Psoas muscle (tissue), 8 donors: ENCODE results near the gene LAMTOR5. TPM values are rescaled to one million over a fixed set of nuclear protein-coding genes. Genes with fewer than 3 reads are reported as not detected.

Experiments used
- ATAC-seq, 4 donors: fragments of 200-7000 bp; cut with Tn5 transposase; one replicate each; pipeline ENCODE4 v1.9.1; 2020; ENCODE audit warnings: moderate library complexity in 3 of 4, mild to moderate bottlenecking in 2 of 4
- DNase-seq, 2 donors: peaks; one replicate each; pipeline ENCODE4 v3.0.0-alpha.2; 2020
- H3K27ac ChIP-seq: fragments of 200-600 bp; one replicate; pipeline ENCODE4 v1.8.0; 2022
- H3K27me3 ChIP-seq, 3 donors: fragments of 200-600 bp in 1 of 3; one replicate each; pipeline versions ENCODE4 v1.6.1 to v1.8.0; 2013 to 2022; ENCODE audit warnings: low read length in 2 of 3, mild to moderate bottlenecking in 2 of 3, moderate library complexity in 1 of 3; ENCODE audit not compliant: insufficient read depth in 3 of 3
- H3K36me3 ChIP-seq, 2 donors: fragments of 200-600 bp in 1 of 2; one replicate each; pipeline versions ENCODE4 v1.6.1 to v1.8.0; 2013 to 2022; ENCODE audit warnings: low read depth in 1 of 2, mild to moderate bottlenecking in 1 of 2, moderate library complexity in 1 of 2; ENCODE audit not compliant: insufficient read depth in 1 of 2
- H3K4me1 ChIP-seq: fragments of 200-600 bp; one replicate; pipeline ENCODE4 v1.8.0; 2022
- H3K4me3 ChIP-seq: fragments of 200-600 bp; one replicate; pipeline ENCODE4 v1.8.0; 2022; ENCODE audit warnings: mild to moderate bottlenecking
- H3K9me3 ChIP-seq: fragments of 200-600 bp; one replicate; pipeline ENCODE4 v1.8.0; 2022
- WGBS, 3 donors: extraction: QIAGEN DNeasy Blood & Tissue Kit; methylation state at CpG; one replicate each; pipeline versions ENCODE4 v1.1.6 to v1.1.7; 2013; 5-methylcytosine and 5-hydroxymethylcytosine counted together
- intact Hi-C, 2 donors: fragments of 100-400 bp; cut with DNase I; formaldehyde crosslinking; loops; one replicate each; pipeline versions ENCODE4 v1.11.0 to v1.14.2; 2022
- polyA plus RNA-seq, 3 donors: library from polyadenylated mRNA; stranded (reverse); fragments of 200-250 nt; gene quantifications; one replicate each; pipeline ENCODE4 v1.2.3, GENCODE V29; 2013
- total RNA-seq, 4 donors: library from RNA; stranded (reverse); fragmentation: NEBNext Ultra II Directional in 2 of 4; extraction: Animal tissue kit (Norgen Biotek cat#: 25700) in 2 of 4; gene quantifications; one replicate each; pipeline versions ENCODE4 v1.2.1 to v1.2.4, GENCODE V29; 2021 to 2023
- TF ChIP-seq, protein P1 (sequence below): fragments of 200-600 bp; IDR thresholded peaks from one replicate; pipeline ENCODE4 v1.8.0; 2022; ENCODE audit warnings: antibody characterized with exemption
- donor health status: healthy with polysubstance abuse.
- donor health status: DM: no; HTN: no; CAD: no; lungs with moderate emphysema.
- donor health status: Bipolar disorder and iron deficiency.
- donor health status: healthy.
- donor health status: DM: yes; HTN: yes; CAD: no.
- donor health status: DM: no; HTN: no; CAD: no.
- donor health status: DM: no; HTN: no; CAD: no.
- donor health status: DM: yes; HTN: yes; CAD: no.

LAMTOR5 gene
- total and polyA plus RNA-seq, 7 donors = 166 to 541 (median 250) TPM

DNA sequence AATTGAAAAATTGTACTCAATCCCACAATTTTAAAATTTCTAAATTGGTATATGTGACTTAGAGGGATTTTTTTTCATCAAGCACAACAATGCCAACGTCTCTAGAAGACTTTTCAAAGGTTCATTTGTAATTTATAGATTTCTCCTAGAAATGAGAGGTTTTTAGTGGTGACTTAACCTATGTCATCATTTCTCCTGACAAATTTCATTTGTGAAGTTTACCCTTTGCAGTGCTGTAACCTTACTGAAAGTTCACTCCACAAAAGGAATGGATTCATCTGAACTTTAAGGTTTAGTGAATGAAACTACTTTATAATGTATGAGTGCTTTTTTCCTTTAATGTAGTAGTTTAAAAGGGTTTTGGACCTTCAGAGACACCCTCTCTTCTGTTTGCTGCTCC lies 52.2 kb downstream of the LAMTOR5 start:
- WGBS, 3 donors = 56 to 79% (median 60%) methylated on average over 1 of the region's 1 CpG
- H3K27ac ChIP-seq = no peak overlapping the region
- ATAC-seq (no peak), DNase-seq (no peak)
- no peaks in the 10 kb centered on the region for H3K27me3 ChIP-seq
- H3K4me1 ChIP-seq = peaks cover 21% of the 10 kb centered on the region
- intact Hi-C loops = no loop called here
- H3K9me3 ChIP-seq = no peaks in the 10 kb centered on the region
- no peak overlapping the region for H3K4me3 ChIP-seq
- TF ChIP-seq, protein P1, sequence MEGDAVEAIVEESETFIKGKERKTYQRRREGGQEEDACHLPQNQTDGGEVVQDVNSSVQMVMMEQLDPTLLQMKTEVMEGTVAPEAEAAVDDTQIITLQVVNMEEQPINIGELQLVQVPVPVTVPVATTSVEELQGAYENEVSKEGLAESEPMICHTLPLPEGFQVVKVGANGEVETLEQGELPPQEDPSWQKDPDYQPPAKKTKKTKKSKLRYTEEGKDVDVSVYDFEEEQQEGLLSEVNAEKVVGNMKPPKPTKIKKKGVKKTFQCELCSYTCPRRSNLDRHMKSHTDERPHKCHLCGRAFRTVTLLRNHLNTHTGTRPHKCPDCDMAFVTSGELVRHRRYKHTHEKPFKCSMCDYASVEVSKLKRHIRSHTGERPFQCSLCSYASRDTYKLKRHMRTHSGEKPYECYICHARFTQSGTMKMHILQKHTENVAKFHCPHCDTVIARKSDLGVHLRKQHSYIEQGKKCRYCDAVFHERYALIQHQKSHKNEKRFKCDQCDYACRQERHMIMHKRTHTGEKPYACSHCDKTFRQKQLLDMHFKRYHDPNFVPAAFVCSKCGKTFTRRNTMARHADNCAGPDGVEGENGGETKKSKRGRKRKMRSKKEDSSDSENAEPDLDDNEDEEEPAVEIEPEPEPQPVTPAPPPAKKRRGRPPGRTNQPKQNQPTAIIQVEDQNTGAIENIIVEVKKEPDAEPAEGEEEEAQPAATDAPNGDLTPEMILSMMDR = no peak
- H3K36me3 ChIP-seq = peaks cover 4 to 19% of the 10 kb centered on the region in 2 donors

Other genes starting within 250 kb of the LAMTOR5 start
- 10 to 100 TPM in 1 of 4 donors, 1 to 10 TPM in 3; 5.1 to 14.5 (median 5.9) TPM for gene KCNC4, start 197.4 kb downstream of the LAMTOR5 start, total RNA-seq
- gene KCNC4, start 197.4 kb downstream of the LAMTOR5 start, polyA plus RNA-seq = 1 to 10 TPM; 2.4 to 9.2 (median 3.1) TPM
- 10 to 100 TPM; 18.9 to 32.0 (median 25.0) TPM for gene RBM15, start 68.3 kb downstream of the LAMTOR5 start, total RNA-seq
- 10 to 100 TPM in 1 of 3 donors, 1 to 10 TPM in 2; 1.9 to 22.4 (median 4.4) TPM for gene RBM15, start 68.3 kb downstream of the LAMTOR5 start, polyA plus RNA-seq
- gene SLC16A4, start 16.7 kb downstream of the LAMTOR5 start, total RNA-seq = 1 to 10 TPM in 2 of 4 donors, under 1 TPM in 2; 0.86 to 1.1 (median 1.0) TPM
- 1 to 10 TPM in 2 of 3 donors, under 1 TPM in 1; 0.79 to 4.3 (median 1.1) TPM for gene SLC16A4, start 16.7 kb downstream of the LAMTOR5 start, polyA plus RNA-seq
- gene PROK1, start 43.5 kb upstream of the LAMTOR5 start, total RNA-seq = under 1 TPM in 3 of 4 donors, not detected in 1; 0.15 to 0.21 (median 0.16) TPM
- 10 to 100 TPM in 1 of 3 donors, under 1 TPM in 2; 0.23 to 15.0 (median 0.68) TPM for gene PROK1, start 43.5 kb upstream of the LAMTOR5 start, polyA plus RNA-seq
- gene KCNA10, start 111.5 kb upstream of the LAMTOR5 start, total RNA-seq = not detected
- gene KCNA10, start 111.5 kb upstream of the LAMTOR5 start, polyA plus RNA-seq = not detected
- 1 to 10 TPM in 1 of 4 donors, under 1 TPM in 3; 0.05 to 1.1 (median 0.64) TPM for gene KCNA2, start 198.7 kb upstream of the LAMTOR5 start, total RNA-seq
- under 1 TPM; 0.06 to 0.43 (median 0.14) TPM for gene KCNA2, start 198.7 kb upstream of the LAMTOR5 start, polyA plus RNA-seq